Activated CD4-positive, alpha-beta memory T cell treated with anti-CD3 and anti-CD28 coated beads, Interleukin-2, amount 10 ng/mL, durations not matched to agents 7 days and 5 days (primary cell): ENCODE measurements around the gene SCRN2. TPM values are rescaled to one million over a fixed set of nuclear protein-coding genes. Genes with fewer than 3 reads are reported as not detected.
A peak's percentile ranks its signal among the peaks of the same experiment; 100 is the strongest.

Source experiments
- CTCF ChIA-PET: fragments of 350-600 bp; sonication (Branson Sonifier 250); formaldehyde crosslinking; loops from one replicate; lab custom pipeline; 2021; ENCODE audit warnings: antibody characterized with exemption, inconsistent platforms; lab: Charles Lee
- POLR2A ChIA-PET: fragments of 350-600 bp; sonication (Branson Sonifier 250); formaldehyde crosslinking; loops from one replicate; lab custom pipeline; 2021; ENCODE audit warnings: antibody characterized with exemption; lab: Charles Lee
- DNase-seq: peaks from one replicate; pipeline ENCODE4 v3.0.0-alpha.2; 2020
- H3K27ac Mint-ChIP-seq: one replicate; pipeline ENCODE4 v1.8.0; 2021; ENCODE audit warnings: mild to moderate bottlenecking, mixed read lengths
- H3K27me3 Mint-ChIP-seq: one replicate; pipeline ENCODE4 v1.8.0; 2021; ENCODE audit warnings: mixed read lengths
- H3K36me3 Mint-ChIP-seq: one replicate; pipeline ENCODE4 v1.8.0; 2021; ENCODE audit warnings: low read depth, mixed read lengths
- H3K4me1 Mint-ChIP-seq: one replicate; pipeline ENCODE4 v1.8.0; 2021; ENCODE audit warnings: mixed read lengths
- H3K4me3 Mint-ChIP-seq: one replicate; pipeline ENCODE4 v1.8.0; 2021; ENCODE audit warnings: mild to moderate bottlenecking, mixed read lengths
- H3K9me3 Mint-ChIP-seq: one replicate; pipeline ENCODE4 v1.8.0; 2021; ENCODE audit warnings: mixed read lengths
- total RNA-seq, 2 experiments: library from RNA; stranded (reverse); gene quantifications; one replicate each; pipeline ENCODE4 v1.2.3, GENCODE V29; 2021

SCRN2 gene
- total RNA-seq, 2 experiments from 2014 or later, result 29.1 to 29.8 TPM

- Mint-ChIP-seq H3K9me3 (no peaks in the 10 kb centered on the region), H3K27me3 (peaks cover 84% of the 10 kb centered on the region), H3K4me3 (no peak within 1 kb of the TSS), H3K36me3 (no peaks in the 10 kb centered on the region), H3K4me1 (peaks cover 15% of the 10 kb centered on the region), H3K27ac (no peak within 1 kb of the TSS)
- ChIA-PET POLR2A (interaction anchor here (0.7 to 3.1 kb wide), 2 partner anchors 8 to 45 kb away, joined by 3 to 17 read pairs; partner anchors contain the start of gene SP2), CTCF (interaction anchor here (1.0 to 14.7 kb wide), 5 partner anchors 9 to 160 kb away, joined by 4 to 411 read pairs (median 4); partner anchors contain the start of genes CDK5RAP3, SCRN2 and SP2)
- DNase-seq, result peak; percentile 65
Measured at GRCh38 chr17:47850692-47851573, 9.9 kb upstream of the SCRN2 start, which contains the start of gene SP6. Gene SP6, minus strand, starts transcription at chr17:47851163. Its CDS starts 2,734 bp downstream, at chr17:47848429.

- CTCF ChIA-PET, result interaction anchor here (0.9 to 14.7 kb wide), 6 partner anchors 9 to 161 kb away, joined by 3 to 411 read pairs (median 4); partner anchors contain the start of genes CDK5RAP3, SCRN2 and SP2
- POLR2A ChIA-PET, result interaction anchor here (0.7 to 3.1 kb wide), 2 partner anchors 9 to 46 kb away, joined by 3 to 17 read pairs; partner anchors contain the start of gene SP2
- no peak overlapping the region for H3K27ac Mint-ChIP-seq
- H3K27me3 Mint-ChIP-seq, result peaks cover 84% of the 10 kb centered on the region
- H3K36me3 Mint-ChIP-seq, result no peaks in the 10 kb centered on the region
- DNase-seq, result no peak
- no peaks in the 10 kb centered on the region for H3K9me3 Mint-ChIP-seq
- peaks cover 15% of the 10 kb centered on the region for H3K4me1 Mint-ChIP-seq
- H3K4me3 Mint-ChIP-seq, result no peak overlapping the region
Measured at GRCh38 chr17:47850373-47850691, 9.3 kb upstream of the SCRN2 start.

GRCh38 chr17:47848198-47848513, 7.1 kb upstream of the SCRN2 start:
- H3K36me3 Mint-ChIP-seq, result no peaks in the 10 kb centered on the region
- H3K27ac Mint-ChIP-seq, result no peak overlapping the region
- CTCF ChIA-PET, result interaction anchor here (0.8 to 14.7 kb wide), 4 partner anchors 31 to 131 kb away, joined by 3 to 411 read pairs (median 6); partner anchors contain the start of genes PNPO and SP2
- peaks cover 17% of the 10 kb centered on the region for H3K4me1 Mint-ChIP-seq
- peaks cover 76% of the 10 kb centered on the region for H3K27me3 Mint-ChIP-seq
- POLR2A ChIA-PET, result interaction anchor here (0.9 to 1.0 kb wide), 3 partner anchors 17 to 47 kb away, joined by 3 to 4 read pairs (median 3); partner anchors contain the start of genes LRRC46, MRPL10 and SP2
- no peak for DNase-seq
- no peak overlapping the region for H3K4me3 Mint-ChIP-seq
- H3K9me3 Mint-ChIP-seq, result no peaks in the 10 kb centered on the region

DNA sequence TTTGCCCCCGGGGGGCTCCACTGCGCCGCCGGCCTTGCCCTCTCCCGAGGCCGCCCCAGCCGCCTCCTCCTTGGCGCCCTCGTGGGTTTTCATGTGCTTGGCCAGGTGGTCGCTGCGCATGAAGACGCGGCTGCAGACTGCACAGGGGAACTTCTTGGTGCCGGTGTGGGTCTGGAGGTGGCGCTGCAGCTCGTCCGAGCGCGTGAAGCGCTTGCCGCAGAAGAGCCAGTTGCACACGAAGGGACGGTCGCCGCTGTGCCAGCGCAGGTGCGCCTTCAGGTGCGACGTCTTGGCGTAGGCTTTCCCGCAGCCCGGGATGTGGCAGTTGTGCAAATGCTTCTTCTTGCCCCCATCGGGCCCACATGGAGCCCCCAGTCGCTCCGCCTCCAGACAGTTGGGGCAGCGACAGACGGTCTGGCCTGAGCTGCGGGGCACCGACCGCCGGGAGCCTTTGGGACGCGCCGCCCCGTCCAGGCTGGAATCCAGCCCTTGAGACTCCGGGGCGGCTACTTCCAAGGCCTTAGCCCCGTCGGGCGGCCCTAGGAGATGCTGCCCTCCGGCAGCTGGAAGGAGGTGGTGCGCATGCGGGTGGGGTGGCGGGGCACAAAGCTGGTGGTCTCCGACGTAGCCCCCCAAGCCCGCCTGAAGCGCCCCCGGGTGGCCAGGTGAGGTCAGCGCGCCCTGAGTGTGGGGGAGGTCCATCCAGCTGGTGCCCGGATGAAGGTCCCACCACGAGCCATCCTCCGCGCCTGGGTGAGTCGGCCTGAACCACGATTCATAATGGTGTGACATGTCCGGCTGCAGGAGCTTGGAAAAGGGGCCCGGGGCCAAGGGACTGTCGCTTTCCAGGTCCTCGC, 6.5 kb upstream of the SCRN2 start:
- POLR2A ChIA-PET, result interaction anchor here (0.9 to 1.0 kb wide), 4 partner anchors 16 to 48 kb away, joined by 3 to 4 read pairs (median 3); partner anchors contain the start of genes LRRC46, MRPL10 and SP2
- DNase-seq, result no peak
- Mint-ChIP-seq H3K4me1 (peaks cover 21% of the 10 kb centered on the region), H3K4me3 (no peak overlapping the region), H3K36me3 (no peaks in the 10 kb centered on the region), H3K27me3 (peaks cover 70% of the 10 kb centered on the region), H3K27ac (no peak overlapping the region), H3K9me3 (no peaks in the 10 kb centered on the region)
- CTCF ChIA-PET, result interaction anchor here (0.8 to 14.7 kb wide), 7 partner anchors 15 to 170 kb away, joined by 3 to 411 read pairs (median 3); partner anchors contain the start of genes MRPL10, PNPO and SP2

- Mint-ChIP-seq H3K27ac (no peak overlapping the region), H3K36me3 (no peaks in the 10 kb centered on the region), H3K9me3 (no peaks in the 10 kb centered on the region), H3K4me3 (no peak overlapping the region), H3K4me1 (peaks cover 20% of the 10 kb centered on the region), H3K27me3 (peaks cover 63% of the 10 kb centered on the region)
- ChIA-PET CTCF (interaction anchor here (1.0 to 14.7 kb wide), 5 partner anchors 16 to 171 kb away, joined by 3 to 411 read pairs (median 6); partner anchors contain the start of genes MRPL10 and SP2), POLR2A (interaction anchor here (0.9 to 1.0 kb wide), 2 partner anchors 15 to 48 kb away, joined by 3 read pairs; partner anchors contain the start of genes LRRC46 and MRPL10)
- no peak for DNase-seq
Measured at GRCh38 chr17:47846716-47847340, 5.8 kb upstream of the SCRN2 start.

DNA sequence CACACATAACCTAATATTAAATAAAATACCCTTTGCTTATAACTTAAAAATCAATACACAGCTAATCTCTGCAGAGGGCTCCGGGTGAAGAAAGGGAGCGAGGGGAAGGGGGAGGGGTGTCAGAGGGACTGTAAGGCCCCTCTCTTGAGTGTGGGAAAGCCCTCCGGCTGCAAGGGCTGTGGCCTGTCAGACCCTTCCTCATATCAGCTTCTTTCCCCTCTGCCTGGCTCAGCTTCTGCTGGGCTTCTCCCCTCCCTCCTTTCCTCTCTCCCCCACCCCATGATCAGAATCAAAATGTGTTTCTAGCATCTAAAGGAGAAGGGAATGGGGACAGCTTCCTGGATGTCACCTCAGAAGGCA, 4.6 kb upstream of the SCRN2 start:
- ChIA-PET POLR2A (no interaction called here), CTCF (interaction anchor here (0.6 to 14.7 kb wide), 5 partner anchors 9 to 101 kb away, joined by 3 to 411 read pairs (median 4); partner anchors contain the start of gene SP2)
- no peak for DNase-seq
- Mint-ChIP-seq H3K36me3 (no peaks in the 10 kb centered on the region), H3K4me3 (no peak overlapping the region), H3K9me3 (no peaks in the 10 kb centered on the region), H3K27me3 (peaks cover 59% of the 10 kb centered on the region), H3K27ac (no peak overlapping the region), H3K4me1 (peaks cover 26% of the 10 kb centered on the region)

GRCh38 chr17:47844814-47845715, 4.0 kb upstream of the SCRN2 start:
- DNase-seq, result no peak
- Mint-ChIP-seq H3K4me3 (no peak overlapping the region), H3K9me3 (no peaks in the 10 kb centered on the region), H3K27ac (no peak overlapping the region), H3K4me1 (peaks cover 28% of the 10 kb centered on the region), H3K36me3 (no peaks in the 10 kb centered on the region), H3K27me3 (peaks cover 53% of the 10 kb centered on the region)
- POLR2A ChIA-PET, result interaction anchor here (6.3 kb wide), 1 partner anchor 50 kb away, joined by 53 read pairs; the partner anchor contains the start of gene SP2
- CTCF ChIA-PET, result interaction anchor here (0.5 to 14.7 kb wide), 8 partner anchors 10 to 685 kb away, joined by 3 to 411 read pairs (median 4); partner anchors contain the start of genes CDK5RAP3 and SP2

- H3K27me3 Mint-ChIP-seq, result peaks cover 45% of the 10 kb centered on the region
- no peak for DNase-seq
- ChIA-PET CTCF (interaction anchor here (0.5 to 14.7 kb wide), 6 partner anchors 11 to 399 kb away, joined by 3 to 411 read pairs (median 4); partner anchors contain the start of genes CDK5RAP3 and SP2), POLR2A (interaction anchor here (6.3 kb wide), 1 partner anchor 51 kb away, joined by 53 read pairs; the partner anchor contains the start of gene SP2)
- no peaks in the 10 kb centered on the region for H3K36me3 Mint-ChIP-seq
- H3K4me3 Mint-ChIP-seq, result no peak overlapping the region
- H3K9me3 Mint-ChIP-seq, result no peaks in the 10 kb centered on the region
- peaks cover 31% of the 10 kb centered on the region for H3K4me1 Mint-ChIP-seq
- no peak overlapping the region for H3K27ac Mint-ChIP-seq
Measured at GRCh38 chr17:47844227-47844626, 3.2 kb upstream of the SCRN2 start.

DNA sequence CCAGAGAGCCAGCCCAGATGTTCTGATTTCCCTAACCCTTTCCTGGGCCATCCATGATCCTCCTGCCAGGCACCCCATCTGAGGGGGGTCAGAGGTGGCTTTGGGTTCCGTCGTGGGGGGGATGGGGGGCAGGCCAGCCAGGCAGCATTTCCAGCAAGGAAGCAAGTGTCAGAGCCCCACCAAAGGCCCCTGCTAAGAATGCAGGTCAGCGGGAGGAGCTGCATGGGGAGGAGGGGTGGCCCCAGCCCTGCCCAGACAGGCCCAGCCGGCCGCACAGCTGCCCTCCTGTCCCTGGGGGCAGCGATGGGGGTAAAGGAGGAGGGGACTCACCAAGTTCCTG, 2.3 kb upstream of the SCRN2 start:
- no peak for DNase-seq
- ChIA-PET CTCF (interaction anchor here (1.1 to 14.7 kb wide), 7 partner anchors 12 to 174 kb away, joined by 3 to 411 read pairs (median 7); partner anchors contain the start of genes LRRC46, MRPL10 and SP2), POLR2A (interaction anchor here (0.7 to 6.3 kb wide), 7 partner anchors 13 to 128 kb away, joined by 3 to 63 read pairs (median 6); partner anchors contain the start of genes CDK5RAP3, LRRC46, MRPL10 and PNPO)
- Mint-ChIP-seq H3K36me3 (no peaks in the 10 kb centered on the region), H3K27me3 (peaks cover 36% of the 10 kb centered on the region), H3K4me1 (peaks cover 35% of the 10 kb centered on the region), H3K9me3 (no peaks in the 10 kb centered on the region), H3K27ac (no peak overlapping the region), H3K4me3 (no peak overlapping the region)

DNA sequence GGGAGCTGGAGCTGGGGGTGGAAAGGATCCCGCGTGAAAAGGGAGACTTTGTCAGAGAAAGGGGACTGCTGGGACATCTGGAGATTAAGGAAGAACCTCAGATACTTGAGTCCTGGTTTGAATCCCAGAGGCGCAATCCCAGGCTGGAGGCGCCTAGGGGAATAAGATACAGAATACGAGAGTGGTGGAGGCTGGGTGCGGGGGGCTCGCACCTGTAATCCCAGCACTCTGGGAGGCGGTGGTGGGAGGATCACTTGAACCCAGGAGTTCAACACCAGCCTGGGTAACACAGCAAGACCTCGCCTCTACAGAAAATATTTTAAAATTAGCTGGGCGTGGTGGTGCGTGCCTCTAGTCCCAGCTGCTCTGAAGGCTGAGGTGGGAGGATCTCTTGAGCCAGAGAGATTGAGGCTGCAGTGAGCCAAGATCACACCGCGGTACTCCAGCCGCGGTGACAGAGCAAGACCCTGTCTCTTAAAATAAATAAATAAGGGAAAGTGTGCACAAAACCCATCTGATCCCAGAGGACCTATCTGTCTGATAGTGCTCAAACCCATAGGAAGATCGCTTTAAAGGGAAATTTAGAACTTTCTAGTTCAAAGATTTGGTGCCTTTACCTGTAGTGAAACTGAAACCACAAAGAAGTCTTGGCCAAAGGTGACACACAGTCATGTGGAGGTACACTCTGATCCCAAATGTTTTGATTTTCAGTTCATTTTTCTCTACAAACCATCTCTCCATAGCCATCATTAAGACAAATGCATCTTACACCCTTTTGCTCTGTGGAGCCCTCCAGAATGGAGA, 617 bp upstream of the SCRN2 start:
- no peak for DNase-seq
- Mint-ChIP-seq H3K27me3 (peaks cover 26% of the 10 kb centered on the region), H3K4me1 (peaks cover 35% of the 10 kb centered on the region), H3K4me3 (peak overlapping the region; percentile 93), H3K36me3 (no peaks in the 10 kb centered on the region), H3K27ac (peak overlapping the region; percentile 66), H3K9me3 (no peaks in the 10 kb centered on the region)
- ChIA-PET POLR2A (interaction anchor here (0.6 to 6.3 kb wide), 8 partner anchors 8 to 207 kb away, joined by 3 to 63 read pairs (median 4); partner anchors contain the start of genes KPNB1, LRRC46, MRPL10 and NFE2L1), CTCF (interaction anchor here (1.1 to 14.7 kb wide), 21 partner anchors 9 to 177 kb away, joined by 3 to 411 read pairs (median 5); partner anchors contain the start of genes CDK5RAP3, LRRC46, MRPL10 and OSBPL7)
